ENCODE data around the gene SLC1A1. TPM values are rescaled to one million over a fixed set of nuclear protein-coding genes. Genes with fewer than 3 reads are reported as not detected.

The SLC1A1 gene
- total and polyA plus RNA-seq, 2 of the 13 experiments (the other 11 are each of a cell fraction or from before 2014, with no cell fraction given), result not detected

DNA sequence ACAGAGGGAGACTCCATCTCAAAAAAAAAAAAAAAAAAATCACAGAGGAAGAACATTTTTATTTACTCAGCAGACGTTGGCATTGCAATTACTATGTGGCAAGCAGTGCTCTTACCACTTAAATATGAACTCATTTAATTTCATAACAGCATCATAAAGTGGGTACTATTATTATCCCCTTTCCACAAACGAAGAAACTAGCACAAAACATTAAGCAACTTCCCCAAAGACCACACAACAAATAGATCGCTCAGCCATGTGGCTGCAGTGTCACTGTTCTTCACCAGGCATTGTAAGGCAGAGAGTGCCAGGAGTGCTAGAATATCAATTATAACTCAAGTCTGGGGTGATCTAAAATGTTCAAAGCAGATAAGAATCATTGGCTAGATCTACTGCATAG is 102.0 kb downstream of the SLC1A1 start (continued):
- TF ChIP-seq ZNF570 (CRISPR knock-in tag; IDR thresholded peaks at IDR 0.05; ENCODE audit: borderline replicate concordance), result no peak

DNA sequence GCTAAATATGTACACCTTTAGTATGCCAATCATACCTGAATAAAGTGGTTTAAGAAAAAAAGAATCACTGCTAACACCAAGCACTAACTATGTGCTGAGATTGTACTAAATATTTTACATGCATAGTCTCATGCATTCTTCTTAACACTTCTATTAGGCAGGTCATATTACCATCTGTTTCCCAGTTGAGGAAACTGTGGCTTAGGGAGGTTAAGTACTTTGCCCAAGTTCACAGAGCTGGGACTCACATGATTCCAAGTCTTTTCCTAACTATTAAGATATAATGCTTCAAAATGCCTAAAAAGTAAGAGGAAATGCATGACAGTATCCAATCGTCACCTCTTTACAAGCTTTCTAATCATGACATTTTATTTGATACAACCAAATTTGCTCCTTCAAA is 102.6 kb downstream of the SLC1A1 start:
- no peaks in the 10 kb centered on the region for H3K9me3 ChIP-seq (ENCODE audit: low read length)
- no peak overlapping the region for H3K4me3 ChIP-seq (replicated peaks in 1 of 3; ENCODE audit: insufficient read depth in 1 of 3, low read depth in 2 of 3, low read length in 3 of 3)
- H3K9ac ChIP-seq (ENCODE audit: insufficient read depth, low read depth, low read length), result no peak overlapping the region
- no peaks in the 10 kb centered on the region for H3K79me2 ChIP-seq (ENCODE audit: insufficient read depth, low read length)
- H3K36me3 ChIP-seq (replicated peaks in 1 of 2; ENCODE audit: control insufficient read depth in 1 of 2, insufficient read depth in 2 of 2, low read length in 2 of 2), result no peaks in the 10 kb centered on the region
- ChIA-PET CTCF (ENCODE audit: low intra/inter-chr PET ratio, low total read pairs) (no interaction called here), POLR2A (no interaction called here)
- FAIRE-seq, result no peak
- H3K4me1 ChIP-seq (ENCODE audit: insufficient read depth, low read length), result no peaks in the 10 kb centered on the region
- H3K27ac ChIP-seq (ENCODE audit: extremely low read length, insufficient read depth, low read length), result no peak overlapping the region
- no peak overlapping the region for H2AFZ ChIP-seq (ENCODE audit: low read length)
- ATAC-seq, result no peak
- intact Hi-C loops (cut with micrococcal nuclease; ENCODE audit: unreplicated experiment), result no loop called here
- H3K4me2 ChIP-seq (ENCODE audit: low read depth, low read length), result no peak overlapping the region
- H3K27me3 ChIP-seq (ENCODE audit: control insufficient read depth in 1 of 2, insufficient read depth in 2 of 2, low read length in 2 of 2), result no peaks in the 10 kb centered on the region
- no TSS peak for BruUV-seq (replicated peaks)
- in situ Hi-C loops (cut with HindIII; ENCODE audit: extremely low pct_ligation_motif_present, low pct_unique_long_range_greater_than_20kb), result no loop called here
- H4K20me1 ChIP-seq (ENCODE audit: insufficient read depth, low read length), result no peaks in the 10 kb centered on the region
- 86% methylated on average over 1 of the region's 1 CpG for WGBS (ENCODE audit: low lambda C conversion rate)
- TF ChIP-seq, protein P1, sequence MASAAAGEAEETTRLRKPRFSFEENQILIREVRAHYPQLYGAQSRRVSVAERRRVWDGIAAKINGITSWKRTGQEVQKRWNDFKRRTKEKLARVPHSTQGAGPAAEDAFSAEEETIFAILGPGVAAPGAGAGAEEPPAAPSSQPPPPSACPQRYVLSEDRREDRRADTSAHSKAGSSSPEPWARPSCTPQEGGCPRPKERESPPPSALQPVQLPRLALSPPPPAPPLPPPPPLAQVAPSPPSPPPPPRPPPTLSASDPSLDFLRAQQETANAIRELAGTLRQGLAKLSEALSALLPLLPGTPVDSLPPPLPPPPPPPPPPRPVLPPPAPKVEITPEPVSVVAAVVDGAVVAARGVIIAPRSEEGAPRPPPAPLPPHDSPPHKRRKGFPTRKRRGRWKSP (CRISPR knock-in tag; IDR thresholded peaks at IDR 0.05), result no peak
- TF ChIP-seq MZF1 (CRISPR knock-in tag; IDR thresholded peaks at IDR 0.05; ENCODE audit: borderline replicate concordance), result no peak
- TF ChIP-seq, protein P2, sequence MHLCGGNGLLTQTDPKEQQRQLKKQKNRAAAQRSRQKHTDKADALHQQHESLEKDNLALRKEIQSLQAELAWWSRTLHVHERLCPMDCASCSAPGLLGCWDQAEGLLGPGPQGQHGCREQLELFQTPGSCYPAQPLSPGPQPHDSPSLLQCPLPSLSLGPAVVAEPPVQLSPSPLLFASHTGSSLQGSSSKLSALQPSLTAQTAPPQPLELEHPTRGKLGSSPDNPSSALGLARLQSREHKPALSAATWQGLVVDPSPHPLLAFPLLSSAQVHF (CRISPR knock-in tag; IDR thresholded peaks at IDR 0.05), result no peak
- TF ChIP-seq NFIB (CRISPR knock-in tag; IDR thresholded peaks at IDR 0.05; ENCODE audit: borderline replicate concordance), result no peak
- no peak for TF ChIP-seq POGZ (CRISPR knock-in tag; IDR thresholded peaks at IDR 0.05)
- TF ChIP-seq PHF20 (CRISPR knock-in tag; IDR thresholded peaks at IDR 0.05), result no peak
- TF ChIP-seq CBFB (CRISPR knock-in tag; IDR thresholded peaks at IDR 0.05), result no peak
- TF ChIP-seq, protein P3, sequence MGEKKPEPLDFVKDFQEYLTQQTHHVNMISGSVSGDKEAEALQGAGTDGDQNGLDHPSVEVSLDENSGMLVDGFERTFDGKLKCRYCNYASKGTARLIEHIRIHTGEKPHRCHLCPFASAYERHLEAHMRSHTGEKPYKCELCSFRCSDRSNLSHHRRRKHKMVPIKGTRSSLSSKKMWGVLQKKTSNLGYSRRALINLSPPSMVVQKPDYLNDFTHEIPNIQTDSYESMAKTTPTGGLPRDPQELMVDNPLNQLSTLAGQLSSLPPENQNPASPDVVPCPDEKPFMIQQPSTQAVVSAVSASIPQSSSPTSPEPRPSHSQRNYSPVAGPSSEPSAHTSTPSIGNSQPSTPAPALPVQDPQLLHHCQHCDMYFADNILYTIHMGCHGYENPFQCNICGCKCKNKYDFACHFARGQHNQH (CRISPR knock-in tag; IDR thresholded peaks at IDR 0.05), result no peak
- TF ChIP-seq, protein P4, sequence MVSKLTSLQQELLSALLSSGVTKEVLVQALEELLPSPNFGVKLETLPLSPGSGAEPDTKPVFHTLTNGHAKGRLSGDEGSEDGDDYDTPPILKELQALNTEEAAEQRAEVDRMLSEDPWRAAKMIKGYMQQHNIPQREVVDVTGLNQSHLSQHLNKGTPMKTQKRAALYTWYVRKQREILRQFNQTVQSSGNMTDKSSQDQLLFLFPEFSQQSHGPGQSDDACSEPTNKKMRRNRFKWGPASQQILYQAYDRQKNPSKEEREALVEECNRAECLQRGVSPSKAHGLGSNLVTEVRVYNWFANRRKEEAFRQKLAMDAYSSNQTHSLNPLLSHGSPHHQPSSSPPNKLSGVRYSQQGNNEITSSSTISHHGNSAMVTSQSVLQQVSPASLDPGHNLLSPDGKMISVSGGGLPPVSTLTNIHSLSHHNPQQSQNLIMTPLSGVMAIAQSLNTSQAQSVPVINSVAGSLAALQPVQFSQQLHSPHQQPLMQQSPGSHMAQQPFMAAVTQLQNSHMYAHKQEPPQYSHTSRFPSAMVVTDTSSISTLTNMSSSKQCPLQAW (CRISPR knock-in tag; IDR thresholded peaks at IDR 0.05), result no peak
- DNase-seq (ENCODE audit: low spot score), result no peak
